GM21367 (cell line): ENCODE results near the gene FBXO34.

Source experiments
- ATAC-seq: cut with Tn5 transposase; IDR thresholded peaks from one replicate; pipeline ENCODE4 v1.9.1; 2021; ENCODE audit not compliant: unreplicated experiment

Gene FBXO34, protein sequence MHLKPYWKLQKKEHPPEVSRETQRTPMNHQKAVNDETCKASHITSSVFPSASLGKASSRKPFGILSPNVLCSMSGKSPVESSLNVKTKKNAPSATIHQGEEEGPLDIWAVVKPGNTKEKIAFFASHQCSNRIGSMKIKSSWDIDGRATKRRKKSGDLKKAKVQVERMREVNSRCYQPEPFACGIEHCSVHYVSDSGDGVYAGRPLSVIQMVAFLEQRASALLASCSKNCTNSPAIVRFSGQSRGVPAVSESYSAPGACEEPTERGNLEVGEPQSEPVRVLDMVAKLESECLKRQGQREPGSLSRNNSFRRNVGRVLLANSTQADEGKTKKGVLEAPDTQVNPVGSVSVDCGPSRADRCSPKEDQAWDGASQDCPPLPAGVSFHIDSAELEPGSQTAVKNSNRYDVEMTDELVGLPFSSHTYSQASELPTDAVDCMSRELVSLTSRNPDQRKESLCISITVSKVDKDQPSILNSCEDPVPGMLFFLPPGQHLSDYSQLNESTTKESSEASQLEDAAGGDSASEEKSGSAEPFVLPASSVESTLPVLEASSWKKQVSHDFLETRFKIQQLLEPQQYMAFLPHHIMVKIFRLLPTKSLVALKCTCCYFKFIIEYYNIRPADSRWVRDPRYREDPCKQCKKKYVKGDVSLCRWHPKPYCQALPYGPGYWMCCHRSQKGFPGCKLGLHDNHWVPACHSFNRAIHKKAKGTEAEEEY

GRCh38 chr14:55270832-55271571, at the start of gene FBXO34:
Gene FBXO34 (plus strand): TSS chr14:55271421. CDS start chr14:55350391, 78,970 bp downstream.
- peak; percentile 86 for ATAC-seq

DNA sequence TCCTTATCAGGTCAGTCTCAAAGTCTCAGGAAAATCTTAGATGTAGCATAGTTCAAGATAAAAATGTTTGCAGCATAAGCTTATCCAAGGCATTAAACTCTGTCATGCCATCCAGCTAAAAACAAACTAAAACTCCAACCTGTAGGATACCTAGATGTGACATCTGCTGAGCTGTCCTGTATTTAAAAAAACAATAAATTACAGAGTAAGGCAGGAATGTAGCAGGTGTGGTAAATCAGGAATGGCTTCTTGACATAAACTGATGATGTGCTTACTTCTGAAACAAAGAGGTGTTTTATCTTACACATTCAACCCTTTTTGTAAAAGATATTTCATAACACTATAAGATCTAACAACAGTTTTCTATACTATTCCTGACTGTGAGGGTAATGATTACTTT, 49.3 kb upstream of the FBXO34 start:
- ATAC-seq: no peak

DNA sequence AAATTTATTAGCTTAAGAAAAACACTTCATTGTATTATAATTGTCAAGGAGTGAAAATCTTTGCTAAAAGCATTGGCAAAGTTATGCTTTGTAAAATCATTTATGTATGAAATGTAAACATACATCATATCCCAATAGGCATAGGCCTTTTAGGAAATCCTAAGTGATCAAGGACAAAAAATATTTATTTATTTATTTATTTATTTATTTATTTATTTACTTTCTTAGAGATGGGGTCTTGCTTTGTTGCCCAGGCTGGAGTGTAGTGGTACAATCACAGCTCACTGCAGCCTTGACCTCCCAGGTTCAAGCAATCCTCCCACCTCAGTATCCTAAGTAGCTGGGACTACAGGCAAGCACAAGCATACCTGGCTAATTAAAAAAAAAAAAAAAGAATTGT, 47.9 kb upstream of the FBXO34 start:
- no peak for ATAC-seq

- no peak for ATAC-seq
Observed at GRCh38 chr14:55228261-55228660, 43.0 kb upstream of the FBXO34 start.

DNA sequence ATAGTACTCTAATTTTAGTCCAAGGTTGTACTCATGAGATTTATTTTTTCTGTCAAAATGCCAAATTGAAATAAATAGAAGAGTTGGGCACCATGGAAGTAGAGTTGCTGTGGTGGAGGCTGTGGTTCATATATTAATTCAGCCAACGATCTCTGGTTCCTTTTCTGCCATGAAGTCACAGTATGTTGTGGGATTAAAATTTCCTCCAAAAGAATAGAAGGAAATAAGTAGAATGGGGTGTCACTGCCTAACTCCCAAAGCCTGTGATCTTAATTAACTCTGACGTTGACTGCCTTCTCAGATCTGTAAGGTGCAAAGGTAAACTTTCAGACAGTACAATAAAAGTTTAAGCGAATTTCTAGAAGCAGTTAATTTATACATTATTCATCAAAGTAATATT, 37.6 kb upstream of the FBXO34 start:
- no peak for ATAC-seq

DNA sequence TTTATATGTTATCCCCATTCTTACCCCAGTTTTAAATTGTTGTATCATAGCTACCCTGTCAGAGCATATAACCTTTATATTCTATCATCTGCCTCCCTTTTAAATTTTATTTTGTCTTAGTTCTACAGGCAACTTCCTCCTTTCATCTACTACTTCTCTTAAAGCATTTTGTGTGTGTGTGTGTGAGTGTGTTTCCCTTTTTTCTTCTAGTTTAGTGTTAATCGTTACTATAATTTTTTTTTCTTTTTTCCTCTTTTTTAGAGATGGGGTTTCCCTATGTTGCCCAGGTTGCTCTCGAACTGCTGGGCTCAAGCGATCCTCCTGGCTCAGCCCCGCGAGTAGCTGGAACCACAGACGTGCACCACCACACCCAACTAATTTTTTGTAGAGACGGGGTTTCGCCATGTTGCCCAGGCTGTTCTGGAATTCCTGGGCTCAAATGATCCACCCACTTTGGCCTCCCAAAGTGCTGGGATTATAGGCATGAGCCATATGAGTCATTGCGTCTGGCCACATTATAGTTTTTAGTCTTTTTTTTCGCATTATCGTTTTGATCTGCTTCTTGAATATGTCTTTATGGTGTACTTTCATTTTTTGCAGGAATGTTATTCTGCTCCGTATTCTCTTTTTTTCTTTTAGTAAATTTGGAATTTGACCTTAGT, 33.1 kb upstream of the FBXO34 start:
- no peak for ATAC-seq

GRCh38 chr14:55239320-55239719, 31.9 kb upstream of the FBXO34 start:
- no peak for ATAC-seq

DNA sequence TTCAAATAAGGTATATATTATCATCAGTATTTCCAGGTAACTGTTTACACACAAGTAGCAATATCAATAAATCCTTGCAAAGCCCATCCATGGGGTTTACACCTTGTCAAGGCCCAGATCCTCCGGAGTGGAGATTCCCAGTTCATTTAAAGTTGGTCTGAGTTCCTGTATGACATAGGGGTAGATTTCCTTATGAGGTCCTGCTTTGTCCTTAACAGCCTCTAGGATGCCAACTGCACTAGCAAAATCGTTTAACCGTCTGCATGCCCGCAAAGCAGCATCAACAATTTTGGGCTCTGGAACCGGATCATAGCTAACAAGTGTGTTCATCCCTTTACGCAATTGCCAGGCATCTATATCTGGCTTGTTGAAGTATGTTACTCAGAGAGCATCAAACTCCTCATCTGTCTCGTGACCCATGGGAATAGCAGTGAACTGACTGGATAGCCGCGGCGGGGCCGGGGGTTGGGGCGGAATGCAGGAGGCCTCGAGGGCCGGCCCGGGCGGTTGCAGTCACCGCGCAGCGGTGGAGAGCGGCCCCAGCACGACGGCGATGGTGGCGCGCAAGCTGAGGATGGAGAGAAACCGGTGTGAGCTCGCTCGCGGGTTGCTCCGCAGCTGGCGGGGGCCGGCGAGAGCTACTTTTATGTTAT, 30.6 kb upstream of the FBXO34 start:
- no peak for ATAC-seq

DNA sequence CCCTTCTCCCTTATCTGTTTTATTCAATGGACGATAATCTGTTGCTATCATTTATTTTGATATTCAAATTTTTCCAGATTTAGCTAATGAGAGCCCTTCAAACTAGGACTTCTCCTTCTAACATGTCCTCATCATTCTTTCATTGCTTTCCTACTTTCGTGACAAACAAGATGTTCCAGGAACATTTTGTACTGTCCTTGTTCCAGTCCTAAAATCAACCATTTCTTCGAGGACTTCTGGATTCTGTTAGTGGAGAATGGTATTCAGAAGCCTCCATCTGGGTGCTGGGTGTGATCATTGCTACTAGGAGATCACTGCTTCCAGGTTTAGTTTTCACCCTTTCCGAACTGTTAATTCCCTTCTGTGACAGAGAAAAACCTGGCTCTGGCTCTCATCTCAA, 29.5 kb upstream of the FBXO34 start:
- no peak for ATAC-seq

DNA sequence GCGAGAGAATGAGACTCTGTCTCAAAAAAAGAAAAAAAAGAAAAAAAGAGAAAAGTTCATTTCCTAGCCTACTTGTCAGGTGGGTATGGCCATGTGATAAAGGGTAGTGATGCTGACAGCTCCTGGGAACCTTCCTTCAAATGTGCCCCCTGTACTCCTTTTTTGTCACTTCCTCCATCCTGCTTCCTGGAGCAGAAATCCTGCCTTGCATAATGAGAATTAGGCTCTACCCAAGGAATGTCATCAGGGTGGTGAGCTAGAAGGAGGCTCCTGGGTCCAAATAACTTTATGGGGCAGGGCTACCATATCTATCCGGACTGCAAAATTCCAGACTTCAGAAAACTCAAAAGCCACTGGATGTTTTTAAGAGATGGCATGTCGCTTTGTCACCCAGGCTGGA, 27.8 kb upstream of the FBXO34 start:
- ATAC-seq: no peak

DNA sequence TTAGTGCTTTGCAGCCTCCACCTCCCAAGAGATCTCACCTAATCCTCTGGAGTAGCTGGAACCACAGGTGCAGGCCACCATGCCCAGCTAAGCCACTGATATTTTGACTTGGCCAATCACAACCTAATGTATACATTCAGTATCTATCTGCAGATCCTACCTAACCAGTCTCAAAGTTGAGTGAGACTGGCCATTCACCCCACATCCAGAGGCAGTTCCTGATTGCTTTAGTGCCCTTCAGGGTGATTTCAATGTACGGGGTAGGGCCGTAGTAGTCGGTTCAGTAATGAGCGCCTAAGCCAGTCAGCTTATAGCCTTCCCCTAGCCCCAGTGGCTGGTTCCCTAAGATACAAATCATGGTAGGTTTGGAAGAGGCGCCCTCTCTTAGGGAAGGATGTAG, 27.4 kb upstream of the FBXO34 start:
- ATAC-seq: no peak

DNA sequence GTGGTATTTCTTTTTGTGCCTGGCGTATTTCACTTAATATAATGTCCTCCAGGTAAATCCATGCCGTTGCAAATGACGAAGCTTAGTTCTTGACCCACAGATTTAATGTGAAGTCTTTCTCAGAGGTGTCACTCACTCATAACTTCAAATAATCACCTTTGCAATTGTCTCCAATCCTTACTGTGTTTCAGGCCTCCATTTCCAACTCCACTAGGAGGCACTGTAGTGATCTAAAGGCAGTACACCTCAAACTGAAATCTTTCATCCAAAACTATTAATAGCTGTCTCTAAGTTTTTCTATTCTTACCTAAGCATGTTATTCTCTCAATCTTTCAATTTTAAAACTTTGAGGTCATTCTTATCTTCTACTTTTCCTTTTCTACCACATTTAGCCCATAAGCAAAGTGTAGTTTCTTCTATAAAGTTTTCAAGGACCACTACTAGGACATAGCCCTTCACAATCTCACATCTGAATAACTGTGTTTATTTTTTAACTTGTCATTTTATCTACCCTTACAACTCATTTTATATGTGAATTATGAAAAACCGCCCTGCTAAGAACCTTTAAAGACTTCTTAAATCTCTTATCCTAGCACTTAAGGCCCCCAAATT, 25.5 kb upstream of the FBXO34 start:
- ATAC-seq: no peak

- ATAC-seq: no peak
Observed at GRCh38 chr14:55248411-55248810, 22.8 kb upstream of the FBXO34 start.

DNA sequence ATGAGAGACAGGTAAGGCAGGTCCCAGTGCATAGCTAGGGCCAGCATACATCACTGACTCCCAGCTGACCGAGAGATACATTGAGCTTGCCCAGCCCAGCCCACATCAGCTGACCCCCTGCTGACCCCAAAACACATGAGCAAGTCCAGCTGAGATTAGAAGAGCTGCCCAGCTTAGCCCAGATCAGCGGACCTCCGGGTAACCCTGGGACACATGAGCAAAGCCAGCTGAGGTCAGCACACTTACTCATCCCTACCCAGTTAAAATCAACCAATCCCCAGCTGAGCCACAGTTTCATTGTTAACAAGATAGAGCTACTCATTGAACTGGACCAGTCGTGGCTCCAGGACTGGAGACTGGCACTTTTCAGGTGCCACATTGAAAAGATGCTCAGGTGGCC, 21.8 kb upstream of the FBXO34 start:
- no peak for ATAC-seq

DNA sequence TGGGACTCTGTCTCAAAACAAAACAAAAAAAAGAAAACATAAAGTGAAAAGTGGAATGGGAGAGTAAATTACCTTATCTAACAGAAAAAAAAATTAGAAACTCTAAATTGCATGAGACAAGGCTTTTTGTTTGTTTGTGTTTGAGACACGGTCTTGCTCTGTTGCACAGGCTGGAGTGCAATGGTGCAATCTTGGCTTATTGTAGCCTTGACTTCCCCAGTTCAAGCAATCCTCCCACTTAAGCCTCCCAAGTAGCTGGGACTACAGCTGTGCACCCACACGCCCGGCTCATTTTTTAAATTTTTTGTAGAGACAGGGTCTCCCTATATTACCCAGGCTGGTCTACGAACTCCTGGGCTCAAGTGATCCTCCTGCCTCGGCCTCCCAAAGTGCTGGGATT, 17.9 kb upstream of the FBXO34 start:
- no peak for ATAC-seq

GRCh38 chr14:55254581-55254980, 16.6 kb upstream of the FBXO34 start:
- ATAC-seq: no peak

GRCh38 chr14:55255979-55256378, 15.2 kb upstream of the FBXO34 start:
- no peak for ATAC-seq

DNA sequence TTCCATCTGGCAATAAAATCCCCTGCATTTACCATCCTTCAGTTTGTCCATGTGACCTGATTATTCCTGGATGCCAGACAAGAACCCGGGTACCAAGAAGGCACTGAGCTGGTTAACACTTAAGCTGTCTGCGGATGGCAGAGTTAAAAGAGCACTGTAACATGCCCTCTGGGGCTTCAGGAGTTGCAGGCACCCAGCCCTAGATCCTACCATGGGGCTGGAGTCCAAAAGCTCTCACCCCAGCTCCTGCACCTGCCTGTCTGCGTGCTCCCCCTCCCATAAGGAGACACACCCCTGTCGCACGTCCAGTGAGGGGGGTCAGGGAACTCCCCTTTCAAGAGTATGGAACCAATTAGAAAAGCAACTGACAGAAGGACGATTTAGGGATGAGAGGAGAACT, 14.6 kb upstream of the FBXO34 start:
- no peak for ATAC-seq

DNA sequence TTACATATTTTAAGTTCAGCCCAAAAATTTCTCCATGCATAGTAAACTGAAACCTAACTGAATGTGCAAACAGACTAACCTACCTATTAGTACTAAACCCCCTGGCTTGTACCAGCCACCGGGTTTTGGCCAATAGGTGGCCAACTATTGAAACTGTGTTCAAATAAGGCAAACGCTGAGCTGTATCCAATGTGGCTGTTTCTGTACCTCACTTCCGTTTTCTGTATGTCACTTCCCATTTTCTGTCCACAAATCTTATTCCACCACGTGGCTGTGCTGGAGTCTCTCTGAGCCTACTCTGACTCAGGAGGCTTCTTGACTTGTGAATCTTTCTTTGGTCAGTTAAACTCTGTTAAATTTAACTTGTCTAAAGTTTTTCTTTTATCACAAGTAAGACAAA, 6.0 kb upstream of the FBXO34 start:
- no peak for ATAC-seq

- ATAC-seq: no peak
Observed at GRCh38 chr14:55267820-55268219, 3.4 kb upstream of the FBXO34 start.
